Colonic mucosa (tissue), 4 donors: Measurements from ENCODE around the gene MTNR1B. TPM values are rescaled to one million over a fixed set of nuclear protein-coding genes. Genes with fewer than 3 reads are reported as not detected.

Source experiments
- DNase-seq: peaks from one replicate; pipeline ENCODE4 v3.0.0-alpha.2; 2020
- H3K27ac ChIP-seq: fragments of 200-600 bp; one replicate; pipeline ENCODE4 v1.8.0; 2021
- H3K27me3 ChIP-seq: fragments of 200-600 bp; one replicate; pipeline ENCODE4 v1.8.0; 2021
- H3K36me3 ChIP-seq: fragments of 200-600 bp; one replicate; pipeline ENCODE4 v1.8.0; 2021
- H3K4me1 ChIP-seq: fragments of 200-600 bp; one replicate; pipeline ENCODE4 v1.8.0; 2021; ENCODE audit warnings: mild to moderate bottlenecking
- H3K4me3 ChIP-seq: fragments of 200-600 bp; one replicate; pipeline ENCODE4 v1.8.0; 2021
- H3K9ac ChIP-seq, 2 donors: one replicate each; pipeline ENCODE4 v1.7.0; 2013; ENCODE audit warnings: control low read depth in 2 of 2, low read depth in 2 of 2, low read length in 2 of 2
- H3K9me3 ChIP-seq: fragments of 200-600 bp; one replicate; pipeline ENCODE4 v1.8.0; 2021
- CTCF ChIP-seq: fragments of 200-600 bp; IDR thresholded peaks from one replicate; pipeline ENCODE4 v1.8.0; 2022; ENCODE audit warnings: antibody characterized with exemption, mild to moderate bottlenecking
- intact Hi-C: fragments of 100-400 bp; cut with DNase I; formaldehyde crosslinking; loops from one replicate; pipeline ENCODE4 v1.14.1; 2022
- total RNA-seq, 2 donors: library from RNA; stranded (reverse); fragmentation: NEBNext Ultra II Directional in 1 of 2; extraction: Animal tissue kit (Norgen Biotek cat#: 25700) in 1 of 2; gene quantifications; one replicate each; pipeline ENCODE4 v1.2.1, GENCODE V29; 2021
- donor health status: healthy.
- donor health status: DM: no; HTN: no; CAD: no.
- donor health status: DM: no; HTN: no; CAD: no.

MTNR1B gene
- total RNA-seq, 2 donors from 2014 or later, result not detected

GRCh38 chr11:92986585-92986984 lies 17.1 kb downstream of the MTNR1B start:
- Histone ChIP-seq H3K9me3 (no peaks in the 10 kb centered on the region), H3K36me3 (no peaks in the 10 kb centered on the region), H3K27ac (no peak overlapping the region), H3K9ac (no peak overlapping the region), H3K4me3 (no peak overlapping the region), H3K27me3 (no peaks in the 10 kb centered on the region), H3K4me1 (no peaks in the 10 kb centered on the region)
- TF ChIP-seq CTCF, result no peak
- DNase-seq, result no peak
- intact Hi-C loops, result no loop called here

- Histone ChIP-seq H3K4me3 (no peak overlapping the region), H3K36me3 (no peaks in the 10 kb centered on the region), H3K9ac (no peak overlapping the region), H3K9me3 (no peaks in the 10 kb centered on the region), H3K27me3 (no peaks in the 10 kb centered on the region), H3K27ac (no peak overlapping the region), H3K4me1 (no peaks in the 10 kb centered on the region)
- DNase-seq, result no peak
- intact Hi-C loops, result no loop called here
- TF ChIP-seq CTCF, result no peak
Measured at GRCh38 chr11:92993004-92993403, 23.6 kb downstream of the MTNR1B start.

- no peaks in the 10 kb centered on the region for H3K36me3 ChIP-seq
- no peaks in the 10 kb centered on the region for H3K4me1 ChIP-seq
- no peak for TF ChIP-seq CTCF
- no peak overlapping the region for H3K9ac ChIP-seq
- H3K9me3 ChIP-seq, result no peaks in the 10 kb centered on the region
- intact Hi-C loops, result no loop called here
- H3K4me3 ChIP-seq, result no peak overlapping the region
- no peak for DNase-seq
- H3K27ac ChIP-seq, result no peak overlapping the region
- no peaks in the 10 kb centered on the region for H3K27me3 ChIP-seq
Measured at GRCh38 chr11:93000511-93001476, 31.3 kb downstream of the MTNR1B start.

- intact Hi-C loops, result no loop called here
- no peak for DNase-seq
- Histone ChIP-seq H3K4me3 (no peak overlapping the region), H3K4me1 (no peaks in the 10 kb centered on the region), H3K9me3 (no peaks in the 10 kb centered on the region), H3K9ac (no peak overlapping the region), H3K36me3 (no peaks in the 10 kb centered on the region), H3K27me3 (no peaks in the 10 kb centered on the region), H3K27ac (no peak overlapping the region)
- no peak for TF ChIP-seq CTCF
Measured at GRCh38 chr11:93001806-93002205, 32.4 kb downstream of the MTNR1B start.

- Histone ChIP-seq H3K4me3 (no peak overlapping the region), H3K4me1 (no peaks in the 10 kb centered on the region), H3K9me3 (peaks cover under 1% of the 10 kb centered on the region), H3K27ac (no peak overlapping the region), H3K27me3 (no peaks in the 10 kb centered on the region), H3K36me3 (no peaks in the 10 kb centered on the region), H3K9ac (no peak overlapping the region)
- DNase-seq, result no peak
- TF ChIP-seq CTCF, result no peak
- intact Hi-C loops, result no loop called here
Measured at GRCh38 chr11:93002380-93002779, 32.9 kb downstream of the MTNR1B start.
